ENCODE measurements around the gene GBX1.

The GBX1 gene

DNA sequence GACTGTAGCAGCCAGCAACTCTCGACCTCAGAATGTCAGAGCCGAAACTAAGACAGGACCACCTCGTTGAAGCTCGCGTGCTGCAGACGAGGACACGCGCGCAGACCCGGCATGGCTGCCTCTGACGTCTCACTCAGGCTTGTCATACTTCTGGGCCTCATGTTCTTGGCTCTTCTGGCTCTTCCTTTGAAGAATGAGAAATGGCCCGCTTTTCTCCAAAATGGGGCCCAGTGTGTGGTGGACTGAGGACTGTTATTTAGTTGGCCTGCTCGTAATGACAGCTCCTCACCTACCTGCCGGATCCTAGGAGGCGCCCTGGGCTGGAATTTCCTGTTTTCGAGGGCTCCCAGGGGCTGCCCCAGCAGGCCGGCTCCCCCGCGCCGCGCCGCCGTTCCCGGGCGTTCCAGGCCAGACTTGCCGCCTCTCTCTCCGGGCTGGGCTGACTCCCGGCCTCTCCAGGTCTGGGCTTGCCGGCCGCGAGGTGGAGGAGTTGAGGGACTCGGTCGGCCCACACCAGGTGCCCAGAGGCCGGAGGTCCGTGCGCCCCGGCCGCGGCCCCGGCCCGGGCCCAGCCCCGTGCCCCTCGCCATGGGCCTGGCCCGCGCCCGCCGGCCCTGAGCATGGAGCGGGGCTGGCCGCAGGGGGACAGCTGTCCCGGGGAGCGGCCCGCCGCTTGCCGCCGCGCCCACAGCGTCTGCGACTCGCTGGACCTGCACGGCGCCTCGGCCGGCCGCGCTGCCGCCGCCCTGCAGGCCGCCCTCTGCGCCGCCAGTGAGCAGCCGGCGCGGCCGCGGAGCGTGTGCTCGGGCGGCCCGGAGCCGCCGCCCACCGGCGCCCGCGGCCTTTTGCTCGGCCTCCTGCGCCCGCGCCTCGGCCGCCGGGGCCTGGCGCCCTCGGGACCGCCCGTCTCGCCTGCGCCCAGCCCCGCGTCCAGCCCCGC, 53.1 kb downstream of the GBX1 start:
- peak; percentile 59 for DNase-seq (ENCODE audit: low read depth, low spot score)

DNA sequence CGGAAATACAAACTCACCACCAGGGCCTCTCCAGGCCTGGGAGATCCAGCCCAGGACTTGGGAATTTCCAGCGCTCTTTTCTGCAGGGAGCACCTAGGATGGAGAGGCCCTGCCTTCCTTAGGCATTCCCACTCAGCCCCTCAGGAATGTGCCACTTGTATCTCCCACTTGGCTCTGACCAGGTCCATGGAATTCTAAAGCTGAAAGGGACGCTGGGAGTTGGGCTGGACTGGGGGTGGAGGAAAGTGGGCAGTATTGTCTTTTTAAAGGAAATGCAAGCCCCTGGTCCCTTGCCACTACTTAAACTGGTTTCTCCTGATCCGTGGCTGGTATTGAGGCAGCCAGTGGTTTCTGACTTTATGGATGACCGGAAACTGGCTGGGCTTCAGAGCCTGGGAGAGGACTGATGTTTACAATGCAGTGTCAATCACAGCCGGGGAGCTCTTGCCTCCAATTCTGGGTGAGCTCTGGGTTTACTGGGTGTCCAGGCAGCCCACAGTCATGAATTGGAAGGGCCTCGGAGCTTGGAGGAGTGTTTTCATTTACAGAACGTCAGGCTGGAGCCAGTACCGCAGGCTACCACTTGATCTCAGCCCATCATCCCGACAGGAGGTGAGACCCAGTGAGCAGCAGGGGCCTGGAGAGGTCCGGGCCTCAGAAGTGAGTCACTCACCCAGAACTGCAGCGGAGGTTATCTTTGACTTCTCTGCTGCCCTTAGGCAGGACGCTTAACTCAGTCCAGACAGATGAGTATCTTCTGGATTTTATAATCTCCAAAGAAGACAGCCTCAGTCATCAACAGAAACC, 53.9 kb downstream of the GBX1 start:
- DNase-seq (ENCODE audit: low read depth, low spot score) = peak; percentile 95

GRCh38 chr7:151110941-151111645, 56.4 kb downstream of the GBX1 start:
- DNase-seq (ENCODE audit: low read depth, low spot score) = peak; percentile 90

DNA sequence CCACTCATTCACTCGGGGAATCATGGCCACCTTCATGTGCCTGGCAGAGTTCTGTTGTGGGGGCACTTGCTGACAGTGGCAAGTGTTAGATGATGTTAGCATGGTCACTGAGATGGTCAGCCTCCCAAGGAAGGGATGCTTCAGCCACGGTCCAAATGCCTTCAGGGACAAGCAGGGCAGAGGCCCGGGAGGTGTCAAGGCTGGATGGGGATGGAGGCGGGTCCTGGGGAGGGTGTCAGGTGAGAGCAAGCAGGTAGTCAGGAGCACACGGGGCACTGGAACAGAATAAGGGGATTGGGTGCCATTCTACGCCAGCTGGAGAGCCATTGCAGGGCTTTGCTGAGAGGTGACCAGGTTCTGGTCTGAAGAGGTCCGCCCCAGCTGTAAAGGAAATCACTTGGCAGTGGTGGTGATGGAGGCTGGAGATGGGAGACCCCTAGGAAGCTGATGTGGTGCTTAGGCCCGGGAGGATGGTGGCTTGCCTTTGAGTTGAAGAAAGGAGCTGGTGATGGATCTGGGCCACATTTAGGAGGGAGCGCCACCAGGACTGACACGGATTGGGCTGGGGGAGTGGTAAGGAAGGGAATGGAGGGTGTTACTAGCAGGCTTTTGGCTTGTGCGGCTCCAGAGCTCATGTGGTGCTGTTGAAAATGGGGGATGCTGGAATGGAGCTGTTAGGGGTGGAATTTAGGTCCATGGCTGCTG, 57.1 kb downstream of the GBX1 start:
- DNase-seq (ENCODE audit: low read depth, low spot score) = no peak

GRCh38 chr7:151109094-151110048, 58.1 kb downstream of the GBX1 start:
- DNase-seq (ENCODE audit: low read depth, low spot score) = no peak

DNA sequence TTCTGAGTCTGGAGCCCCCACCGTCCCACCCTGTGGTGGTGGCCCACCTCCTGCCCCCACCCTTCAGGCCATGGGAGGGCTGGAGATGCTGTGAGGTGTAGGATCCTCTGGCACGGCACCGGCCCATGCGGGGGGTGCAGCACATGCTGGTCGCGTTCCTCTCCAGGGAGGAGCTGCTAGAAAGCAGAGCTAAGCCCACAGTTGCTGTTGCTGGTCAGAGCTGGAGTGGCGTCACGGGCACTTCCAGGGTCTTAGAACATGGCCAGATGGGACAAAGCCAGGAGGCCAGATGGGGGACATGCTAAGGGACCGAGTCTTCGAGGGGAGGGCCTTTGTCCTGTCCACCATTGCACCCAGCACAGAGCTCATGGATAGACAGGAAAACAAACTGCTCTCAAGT, 59.6 kb downstream of the GBX1 start:
- DNase-seq (ENCODE audit: low read depth, low spot score) = no peak

- DNase-seq (ENCODE audit: low read depth, low spot score) = peak; percentile 90
Observed at GRCh38 chr7:151104411-151105235, 62.9 kb downstream of the GBX1 start.

- no peak for DNase-seq (ENCODE audit: low read depth, low spot score)
Observed at GRCh38 chr7:151103973-151104372, 63.5 kb downstream of the GBX1 start.

- DNase-seq (ENCODE audit: low read depth, low spot score) = no peak
Observed at GRCh38 chr7:151102991-151103390, 64.5 kb downstream of the GBX1 start.

DNA sequence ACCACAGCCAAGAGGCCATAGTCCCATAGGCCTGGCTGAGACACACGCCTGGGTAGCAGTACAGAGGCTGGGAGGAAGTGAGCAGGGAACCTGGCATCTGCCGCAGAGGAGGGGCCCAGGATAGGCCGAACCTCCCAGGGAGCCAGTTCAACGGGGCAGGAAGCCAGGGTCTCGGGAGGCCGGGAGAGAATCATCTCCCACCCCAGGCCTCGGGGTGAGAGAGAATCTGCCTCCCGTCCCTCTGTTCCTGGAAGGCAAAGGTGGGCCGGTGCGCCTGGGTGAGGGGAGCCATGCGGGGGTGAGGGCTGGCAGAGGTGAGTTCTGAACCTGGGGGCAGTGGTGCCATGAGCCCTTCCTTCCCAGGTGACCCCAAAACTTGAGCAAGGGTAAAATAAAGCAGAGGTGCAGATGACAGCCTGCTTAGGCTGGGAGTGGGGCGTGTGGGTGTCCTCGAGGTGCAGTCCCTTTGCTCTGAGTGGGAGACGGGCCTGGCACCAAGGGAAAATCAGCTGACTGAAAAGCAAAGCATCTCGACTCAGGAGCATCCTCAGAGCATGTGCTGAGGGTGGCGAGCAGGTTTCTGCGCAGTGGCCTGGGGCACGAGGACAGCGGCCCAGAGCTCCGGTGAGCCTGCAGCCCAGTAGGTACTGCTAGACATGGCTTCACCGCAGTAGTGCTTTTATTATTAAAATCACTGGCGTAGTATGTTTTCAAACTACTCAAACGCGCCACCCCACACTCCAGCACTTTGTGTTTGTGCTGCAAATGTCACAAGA, 65.7 kb downstream of the GBX1 start:
- no peak for DNase-seq (ENCODE audit: low read depth, low spot score)

- no peak for DNase-seq (ENCODE audit: low read depth, low spot score)
Observed at GRCh38 chr7:151100921-151101320, 66.6 kb downstream of the GBX1 start.

DNA sequence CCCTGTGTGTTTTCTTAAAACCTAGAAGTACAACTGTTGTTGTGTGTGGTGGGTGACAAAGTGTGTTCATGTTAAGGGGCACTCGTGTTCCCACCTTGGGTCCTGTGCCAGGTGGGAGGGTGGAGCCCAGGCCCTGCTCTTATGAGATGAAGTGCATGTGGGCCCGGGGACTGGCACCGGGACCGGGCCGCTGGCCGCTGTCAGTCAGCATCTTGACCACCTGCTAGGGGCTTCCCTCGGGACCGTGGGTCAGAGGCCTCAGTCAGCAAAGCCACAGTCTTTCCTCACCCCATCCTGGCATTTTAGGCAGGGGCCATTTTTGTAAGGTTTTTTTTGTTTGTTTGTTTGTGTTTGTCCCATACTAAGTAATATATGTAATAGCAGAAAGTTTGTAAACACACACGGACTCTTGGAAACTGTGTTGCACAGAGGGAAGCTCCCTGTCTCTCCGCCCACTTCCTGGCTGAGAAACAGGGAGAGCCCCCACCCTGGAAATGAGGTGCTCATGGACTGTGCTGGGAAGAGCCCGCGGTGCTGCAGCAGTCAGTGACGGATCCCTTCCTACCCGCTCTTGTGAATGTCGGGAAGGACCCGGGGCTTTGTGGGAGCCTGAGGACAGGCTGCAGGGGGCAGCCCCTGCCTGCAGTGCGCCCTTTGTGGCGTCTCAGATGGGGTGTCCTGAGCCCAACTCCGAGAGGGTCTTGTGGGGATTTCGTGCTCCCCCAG, 67.8 kb downstream of the GBX1 start:
- DNase-seq (ENCODE audit: low read depth, low spot score) = no peak

All from astrocyte of the hippocampus (primary cell).